NT2/D1 (cell line): ENCODE measurements around the gene ZFYVE21.

Experiments
- DNase-seq: peaks from one replicate; pipeline ENCODE4 v3.0.0-alpha.2; 2011; ENCODE audit warnings: low read depth, low spot score
- H3K27me3 ChIP-seq: 2 replicates; pipeline ENCODE4 v1.6.0; 2011; ENCODE audit warnings: mild to moderate bottlenecking; ENCODE audit not compliant: insufficient read length, insufficient read depth
- H3K36me3 ChIP-seq: 2 replicates; pipeline ENCODE4 v1.6.1; 2011; ENCODE audit warnings: mild to moderate bottlenecking, low read length, mixed read lengths; ENCODE audit not compliant: insufficient read depth, insufficient read length
- H3K4me1 ChIP-seq: 2 replicates; pipeline ENCODE4 v1.5.1; 2011; ENCODE audit not compliant: insufficient read depth, insufficient read length
- H3K4me3 ChIP-seq: 2 replicates; pipeline ENCODE4 v1.5.1; 2011; ENCODE audit warnings: low read depth; ENCODE audit not compliant: insufficient read length
- H3K9ac ChIP-seq: 2 replicates; pipeline ENCODE4 v1.6.0; 2011; ENCODE audit warnings: low read depth; ENCODE audit not compliant: insufficient read length
- H3K9me3 ChIP-seq: 2 replicates; pipeline ENCODE4 v1.5.1; 2011; ENCODE audit warnings: mild to moderate bottlenecking, low read length; ENCODE audit not compliant: insufficient read depth
- SUZ12 ChIP-seq: IDR thresholded peaks from 2 replicates; pipeline ENCODE4 v1.6.1; 2011; ENCODE audit not compliant: insufficient read length, insufficient read depth; ENCODE audit errors: extremely low read depth
- YY1 ChIP-seq: IDR thresholded peaks from 2 replicates; pipeline ENCODE4 v1.6.1; 2011; ENCODE audit not compliant: insufficient read length, insufficient read depth
- ZNF274 ChIP-seq: IDR thresholded peaks from 2 replicates; pipeline ENCODE4 v1.6.1; 2011; ENCODE audit warnings: mild to moderate bottlenecking, low read depth, low read length

The ZFYVE21 gene

DNA sequence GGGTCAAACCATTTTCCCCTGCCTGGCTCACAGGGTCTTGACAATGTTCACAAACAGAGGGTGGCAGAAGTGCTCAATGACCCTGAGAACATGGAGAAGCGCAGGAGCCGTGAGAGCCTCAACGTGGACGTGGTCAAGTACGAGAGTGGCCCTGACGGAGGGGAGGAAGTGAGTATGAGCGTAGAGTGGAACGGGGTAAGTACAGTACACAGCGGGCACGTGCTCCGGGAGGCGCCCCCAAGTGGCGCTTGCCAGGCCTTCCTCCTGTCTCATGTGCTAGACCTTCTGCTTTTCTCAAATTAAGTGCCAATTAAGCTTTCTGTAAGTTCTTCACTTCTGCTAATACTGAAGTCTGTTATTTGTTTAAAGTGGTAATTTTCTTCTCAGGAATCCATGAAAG lies 36.3 kb upstream of the ZFYVE21 start:
- Histone ChIP-seq H3K36me3 (peaks cover 86% of the 10 kb centered on the region), H3K27me3 (no peaks in the 10 kb centered on the region), H3K9ac (no peak overlapping the region), H3K4me1 (no peaks in the 10 kb centered on the region), H3K9me3 (no peaks in the 10 kb centered on the region), H3K4me3 (no peak overlapping the region)
- DNase-seq: no peak
- TF ChIP-seq SUZ12 (no peak), ZNF274 (no peak), YY1 (no peak)

DNA sequence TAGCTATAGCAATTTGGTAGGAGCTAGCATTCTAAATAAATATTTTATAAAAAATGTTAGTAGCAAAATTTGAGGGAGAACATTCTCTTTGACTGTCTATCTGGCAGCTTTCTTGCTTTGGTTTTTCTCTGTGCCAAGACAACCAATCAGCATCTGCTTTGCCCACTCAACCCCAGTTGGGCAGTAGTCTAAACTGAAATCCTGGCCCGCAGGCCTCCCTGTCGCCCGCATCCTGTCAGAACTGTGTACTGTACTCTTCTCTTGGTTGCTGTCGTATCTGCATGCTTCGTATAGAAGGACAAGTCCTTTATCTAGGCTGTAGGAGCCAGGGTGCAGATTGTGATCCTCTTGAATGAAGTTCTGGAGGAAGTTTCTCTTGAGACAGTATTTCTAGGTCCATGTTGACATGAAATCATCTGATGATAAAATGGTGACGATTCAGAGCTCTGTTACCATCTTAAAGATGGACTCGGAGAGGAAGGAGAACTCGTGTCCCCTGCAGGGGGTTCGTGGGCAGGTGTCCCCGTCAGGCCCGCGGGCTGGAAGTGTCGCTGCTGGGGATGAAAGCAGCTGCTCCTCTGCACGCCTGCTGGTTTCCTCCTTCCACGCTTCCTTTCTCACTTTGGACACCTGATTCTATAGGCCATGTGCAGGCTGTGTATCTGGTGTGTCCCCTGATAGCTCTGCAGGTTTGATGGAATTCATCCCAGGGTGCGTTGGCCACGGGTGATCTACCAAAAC lies 34.9 kb upstream of the ZFYVE21 start:
- no peak overlapping the region for H3K4me3 ChIP-seq
- DNase-seq: no peak
- TF ChIP-seq SUZ12 (no peak), ZNF274 (no peak), YY1 (no peak)
- no peak overlapping the region for H3K9ac ChIP-seq
- no peaks in the 10 kb centered on the region for H3K27me3 ChIP-seq
- H3K36me3 ChIP-seq: peaks cover 87% of the 10 kb centered on the region
- no peaks in the 10 kb centered on the region for H3K4me1 ChIP-seq
- no peaks in the 10 kb centered on the region for H3K9me3 ChIP-seq

DNA sequence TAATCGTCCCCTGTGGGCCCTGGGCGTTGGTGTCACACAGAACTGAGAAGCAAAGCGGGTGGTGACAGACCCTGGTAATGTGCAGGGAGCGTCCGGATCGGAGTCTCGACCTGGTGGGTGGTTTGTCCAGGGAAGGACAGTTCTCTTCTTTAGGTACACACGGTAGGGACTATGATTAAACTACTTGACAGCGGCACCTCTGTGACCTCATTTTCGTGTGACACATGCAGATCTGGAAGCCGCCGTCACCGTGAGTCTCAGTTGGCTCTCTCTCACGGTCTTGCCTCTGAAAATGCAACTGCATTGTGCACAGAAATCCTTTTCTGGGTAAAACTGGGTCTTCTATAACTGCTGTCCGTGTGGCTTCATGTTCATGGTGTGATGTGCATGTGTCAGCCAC lies 32.5 kb upstream of the ZFYVE21 start:
- no peak overlapping the region for H3K9ac ChIP-seq
- no peaks in the 10 kb centered on the region for H3K9me3 ChIP-seq
- TF ChIP-seq SUZ12: no peak
- no peak for TF ChIP-seq ZNF274
- no peak for TF ChIP-seq YY1
- H3K4me1 ChIP-seq: peaks cover 2% of the 10 kb centered on the region
- no peak for DNase-seq
- no peaks in the 10 kb centered on the region for H3K27me3 ChIP-seq
- no peak overlapping the region for H3K4me3 ChIP-seq
- peaks cover 89% of the 10 kb centered on the region for H3K36me3 ChIP-seq

DNA sequence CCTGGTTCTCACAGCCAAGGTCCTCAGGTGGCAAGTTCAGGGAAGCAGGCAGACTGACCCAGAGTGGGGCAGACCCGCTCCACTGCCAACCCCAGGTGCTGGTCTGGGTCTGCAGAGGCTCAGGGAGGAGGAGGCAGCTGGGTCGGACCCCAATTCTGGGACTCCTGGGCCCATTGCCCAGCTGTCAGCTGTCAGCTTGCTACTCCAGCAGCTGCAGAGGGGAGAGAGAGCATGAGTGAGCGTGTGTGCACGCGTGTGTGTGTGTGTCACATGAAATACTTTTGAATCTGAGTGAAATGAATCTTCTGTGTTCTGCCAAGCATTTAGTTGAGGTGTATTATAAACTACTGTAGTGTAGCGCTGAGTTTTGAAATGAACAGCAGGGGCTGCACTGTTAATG lies 31.1 kb upstream of the ZFYVE21 start:
- DNase-seq: no peak
- Histone ChIP-seq H3K4me1 (peaks cover 4% of the 10 kb centered on the region), H3K9me3 (no peaks in the 10 kb centered on the region), H3K27me3 (no peaks in the 10 kb centered on the region), H3K9ac (no peak overlapping the region), H3K36me3 (peaks cover 80% of the 10 kb centered on the region), H3K4me3 (no peak overlapping the region)
- no peak for TF ChIP-seq YY1

DNA sequence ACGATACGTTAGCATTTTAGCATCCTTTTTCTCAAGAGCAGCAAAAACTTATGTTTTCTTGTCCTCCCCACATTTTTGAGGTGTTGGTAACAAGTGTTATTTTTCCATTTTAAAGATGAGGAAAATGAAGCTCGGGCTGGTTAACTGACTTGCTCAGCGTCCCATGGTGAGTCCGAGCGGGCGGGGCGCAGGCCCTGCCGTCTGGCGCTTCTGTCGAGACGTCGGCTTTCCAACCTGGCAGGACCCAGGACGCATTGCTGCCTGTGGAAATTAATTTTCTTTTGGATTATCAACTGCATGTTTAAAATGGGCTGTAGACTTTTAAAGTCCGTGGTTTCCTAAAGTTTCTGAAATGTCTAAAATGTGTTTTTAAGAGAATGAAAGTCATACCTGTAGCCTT lies 30.7 kb upstream of the ZFYVE21 start:
- no peak for DNase-seq
- no peaks in the 10 kb centered on the region for H3K9me3 ChIP-seq
- H3K27me3 ChIP-seq: no peaks in the 10 kb centered on the region
- no peak overlapping the region for H3K9ac ChIP-seq
- TF ChIP-seq YY1 (no peak), ZNF274 (no peak), SUZ12 (no peak)
- H3K4me1 ChIP-seq: peaks cover 4% of the 10 kb centered on the region
- H3K4me3 ChIP-seq: no peak overlapping the region
- H3K36me3 ChIP-seq: peaks cover 76% of the 10 kb centered on the region

DNA sequence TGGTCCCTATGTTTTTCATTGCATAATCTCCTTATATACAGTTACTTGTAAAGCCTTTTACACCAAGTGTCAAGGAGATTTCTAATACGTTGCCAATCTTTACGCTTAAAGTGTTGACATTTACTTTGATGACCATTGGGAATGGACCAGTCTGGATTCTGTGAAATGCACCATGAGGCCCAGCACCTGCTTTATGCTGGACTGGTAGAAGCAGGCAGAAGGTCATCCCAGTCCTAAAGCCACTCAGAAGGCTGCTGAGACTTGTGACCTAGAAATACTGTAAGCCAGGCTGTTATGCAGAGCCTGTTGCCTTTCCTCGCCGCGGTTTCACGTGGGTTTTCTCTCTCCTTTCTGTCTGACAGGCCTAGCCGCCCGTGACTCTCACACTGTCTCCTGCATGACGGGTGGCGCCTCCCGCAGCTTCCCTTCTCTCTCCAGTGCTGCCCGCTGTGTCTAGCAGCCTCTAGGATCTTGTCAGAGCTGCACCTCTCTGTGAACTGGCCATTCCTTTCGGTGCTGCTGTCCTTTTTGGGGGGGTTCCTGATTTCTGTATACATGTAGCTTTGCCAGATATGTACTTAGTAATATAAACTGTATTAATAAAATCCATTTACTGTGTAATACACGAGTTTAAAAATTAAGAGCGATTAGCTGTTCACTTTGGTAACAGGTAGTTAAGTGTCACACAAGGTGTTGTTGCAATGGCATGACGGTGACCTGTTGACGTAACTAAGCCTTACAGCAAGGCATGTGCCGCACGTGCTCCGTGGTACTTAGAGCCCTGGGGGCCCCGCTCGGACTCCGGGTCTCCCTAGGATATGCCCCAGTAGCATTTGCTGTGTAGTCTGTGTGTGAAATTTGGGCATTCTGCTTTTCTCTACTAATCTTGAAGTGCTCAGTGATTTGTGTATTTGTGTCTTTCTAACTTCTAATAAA lies 30.1 kb upstream of the ZFYVE21 start:
- no peaks in the 10 kb centered on the region for H3K9me3 ChIP-seq
- no peaks in the 10 kb centered on the region for H3K27me3 ChIP-seq
- DNase-seq: no peak
- no peak overlapping the region for H3K4me3 ChIP-seq
- H3K4me1 ChIP-seq: peaks cover 4% of the 10 kb centered on the region
- no peak overlapping the region for H3K9ac ChIP-seq
- TF ChIP-seq ZNF274 (no peak), SUZ12 (no peak), YY1 (no peak)
- peaks cover 76% of the 10 kb centered on the region for H3K36me3 ChIP-seq

DNA sequence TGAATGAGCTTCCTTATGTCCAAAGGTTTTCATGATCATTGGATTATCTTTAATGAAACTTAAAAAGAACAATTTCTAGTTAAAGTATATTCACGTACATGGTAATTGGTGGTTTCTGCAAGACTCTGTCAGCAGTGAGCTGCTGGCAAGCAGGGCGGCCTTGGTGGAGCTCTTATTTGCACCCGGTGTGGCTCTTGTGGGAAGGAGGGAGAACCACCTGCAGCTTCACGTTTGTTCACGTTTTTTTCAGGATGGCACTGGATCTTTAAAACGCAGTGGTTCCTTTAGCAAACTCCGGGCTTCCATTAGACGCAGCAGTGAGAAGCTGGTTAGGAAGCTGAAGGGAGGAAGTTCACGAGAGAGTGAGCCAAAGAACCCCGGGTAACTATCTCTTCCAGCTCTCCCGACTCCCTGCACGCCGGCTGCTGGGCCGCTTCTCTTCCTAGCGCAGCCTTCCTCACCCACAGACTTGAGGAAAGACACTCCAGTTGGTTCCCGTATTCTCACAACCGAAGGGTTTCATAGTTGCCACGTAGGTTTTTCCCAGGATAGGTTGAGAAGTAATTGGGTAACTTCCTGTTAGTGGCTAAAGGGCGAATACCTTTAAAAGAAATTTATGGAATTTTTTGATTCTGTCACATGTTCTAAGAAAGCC lies 28.7 kb upstream of the ZFYVE21 start:
- Histone ChIP-seq H3K4me3 (no peak overlapping the region), H3K36me3 (peaks cover 68% of the 10 kb centered on the region), H3K27me3 (no peaks in the 10 kb centered on the region), H3K9me3 (no peaks in the 10 kb centered on the region), H3K4me1 (peaks cover 4% of the 10 kb centered on the region), H3K9ac (no peak overlapping the region)
- no peak for DNase-seq
- no peak for TF ChIP-seq SUZ12
- TF ChIP-seq ZNF274: no peak
